Effector memory CD8-positive, alpha-beta T cell (primary cell): ENCODE measurements around the gene COG5.
"Not testable (repeated sequence)": the region's sequence is repeated elsewhere in the genome, so short reads cannot be mapped to it uniquely, and the experiment has no call there.

Source experiments
- ATAC-seq: fragments of 150-1000 bp; cut with Tn5 transposase; replicated peaks from 2 replicates; pipeline ENCODE4 v1.10.0; 2021; ENCODE audit warnings: mild to moderate bottlenecking, moderate library complexity
- DNase-seq, 3 experiments: peaks; one replicate each; pipeline ENCODE4 v3.0.0; 2021
- H3K27ac Mint-ChIP-seq, 2 donors: one replicate each; pipeline ENCODE4 v1.8.0; 2022; ENCODE audit warnings: mild to moderate bottlenecking in 2 of 2, mixed read lengths in 2 of 2, moderate library complexity in 2 of 2
- H3K27me3 Mint-ChIP-seq, 2 donors: one replicate each; pipeline ENCODE4 v1.8.0; 2022; ENCODE audit warnings: mixed read lengths in 2 of 2
- H3K36me3 Mint-ChIP-seq: one replicate; pipeline ENCODE4 v1.8.0; 2022; ENCODE audit warnings: mild to moderate bottlenecking, moderate library complexity, mixed read lengths; ENCODE audit not compliant: insufficient read depth
- H3K4me1 Mint-ChIP-seq, 2 donors: one replicate each; pipeline ENCODE4 v1.8.0; 2022; ENCODE audit warnings: low read depth in 2 of 2, mixed read lengths in 2 of 2
- H3K4me3 Mint-ChIP-seq, 2 donors: one replicate each; pipeline ENCODE4 v1.8.0; 2022; ENCODE audit warnings: mild to moderate bottlenecking in 2 of 2, mixed read lengths in 2 of 2, moderate library complexity in 2 of 2
- H3K9me3 Mint-ChIP-seq, 2 donors: one replicate each; pipeline ENCODE4 v1.8.0; 2022; ENCODE audit warnings: mixed read lengths in 2 of 2

Gene COG5

GRCh38 chr7:107563081-107563774 lies 492 bp downstream of the COG5 start:
- Mint-ChIP-seq H3K4me3 (peak overlapping the region; percentile 85 to 88), H3K27me3 (no peaks in the 10 kb centered on the region), H3K4me1 (peaks cover 40 to 56% of the 10 kb centered on the region in 2 donors), H3K36me3 (peaks cover 7% of the 10 kb centered on the region), H3K9me3 (no peaks in the 10 kb centered on the region), H3K27ac (peak overlapping the region; percentile 93 to 97)
- ATAC-seq = peak; percentile 39
- DNase-seq = no peak

GRCh38 chr7:107560898-107561516 lies 2.7 kb downstream of the COG5 start:
- peaks cover 14% of the 10 kb centered on the region for H3K36me3 Mint-ChIP-seq
- H3K4me1 Mint-ChIP-seq = peaks cover 39 to 60% of the 10 kb centered on the region in 2 donors
- DNase-seq (peak in 1 of 3 experiments; percentile 7), ATAC-seq (peak; percentile 51)
- no peaks in the 10 kb centered on the region for H3K27me3 Mint-ChIP-seq
- H3K9me3 Mint-ChIP-seq = no peaks in the 10 kb centered on the region
- peak overlapping the region; percentile 62 to 97 for H3K27ac Mint-ChIP-seq
- peak overlapping the region; percentile 0 to 88 for H3K4me3 Mint-ChIP-seq

- no peak for ATAC-seq
- H3K36me3 Mint-ChIP-seq = peaks cover 25% of the 10 kb centered on the region
- no peaks in the 10 kb centered on the region for H3K9me3 Mint-ChIP-seq
- H3K4me3 Mint-ChIP-seq = no peak overlapping the region
- DNase-seq = no peak
- H3K27me3 Mint-ChIP-seq = no peaks in the 10 kb centered on the region
- peaks cover 34 to 59% of the 10 kb centered on the region in 2 donors for H3K4me1 Mint-ChIP-seq
- H3K27ac Mint-ChIP-seq = no peak overlapping the region
Observed at GRCh38 chr7:107559864-107560263, 3.9 kb downstream of the COG5 start.

GRCh38 chr7:107555893-107556292 lies 7.8 kb downstream of the COG5 start:
- Mint-ChIP-seq H3K27ac (no peak overlapping the region), H3K4me1 (peaks cover 23 to 45% of the 10 kb centered on the region in 2 donors), H3K27me3 (no peaks in the 10 kb centered on the region), H3K36me3 (peaks cover 42% of the 10 kb centered on the region), H3K4me3 (no peak overlapping the region), H3K9me3 (no peaks in the 10 kb centered on the region)
- no peak for DNase-seq
- no peak for ATAC-seq

- ATAC-seq (no peak), DNase-seq (no peak)
- Mint-ChIP-seq H3K27ac (no peak overlapping the region), H3K27me3 (no peaks in the 10 kb centered on the region), H3K4me1 (peaks cover 15 to 40% of the 10 kb centered on the region in 2 donors), H3K4me3 (no peak overlapping the region), H3K36me3 (peaks cover 42% of the 10 kb centered on the region), H3K9me3 (no peaks in the 10 kb centered on the region)
Observed at GRCh38 chr7:107551936-107552335, 11.8 kb downstream of the COG5 start.

- peaks cover 52% of the 10 kb centered on the region for H3K36me3 Mint-ChIP-seq
- peaks cover 3 to 9% of the 10 kb centered on the region in 2 donors for H3K9me3 Mint-ChIP-seq
- no peak overlapping the region for H3K27ac Mint-ChIP-seq
- DNase-seq = no peak
- no peak for ATAC-seq
- H3K4me3 Mint-ChIP-seq = no peak overlapping the region
- H3K4me1 Mint-ChIP-seq = peaks cover 6 to 21% of the 10 kb centered on the region in 2 donors
- no peaks in the 10 kb centered on the region for H3K27me3 Mint-ChIP-seq
Observed at GRCh38 chr7:107544848-107545591, 18.7 kb downstream of the COG5 start.

GRCh38 chr7:107543338-107543993 lies 20.3 kb downstream of the COG5 start:
- Mint-ChIP-seq H3K9me3 (peaks cover 3 to 9% of the 10 kb centered on the region in 2 donors), H3K27me3 (no peaks in the 10 kb centered on the region), H3K36me3 (peaks cover 54% of the 10 kb centered on the region), H3K27ac (peak overlapping the region in 1 of 2 donors; percentile 35), H3K4me3 (no peak overlapping the region), H3K4me1 (peaks cover 2 to 19% of the 10 kb centered on the region in 2 donors)
- DNase-seq = no peak
- ATAC-seq = no peak

GRCh38 chr7:107538001-107538400 lies 25.7 kb downstream of the COG5 start:
- no peak overlapping the region for H3K4me3 Mint-ChIP-seq
- ATAC-seq (no peak), DNase-seq (no peak)
- peaks cover 24% of the 10 kb centered on the region for H3K36me3 Mint-ChIP-seq
- H3K9me3 Mint-ChIP-seq = peaks cover 0 to under 1% of the 10 kb centered on the region in 2 donors
- no peaks in the 10 kb centered on the region for H3K27me3 Mint-ChIP-seq
- no peak overlapping the region for H3K27ac Mint-ChIP-seq
- H3K4me1 Mint-ChIP-seq = peaks cover 13 to 40% of the 10 kb centered on the region in 2 donors

- peak overlapping the region in 1 of 2 donors; percentile 44 for H3K27ac Mint-ChIP-seq
- not testable (repeated sequence) for H3K27me3 Mint-ChIP-seq, ATAC-seq, DNase-seq, H3K4me3 Mint-ChIP-seq, H3K9me3 Mint-ChIP-seq
- H3K4me1 Mint-ChIP-seq = peaks cover 15 to 40% of the 10 kb centered on the region in 2 donors
- H3K36me3 Mint-ChIP-seq = peaks cover 18% of the 10 kb centered on the region
Observed at GRCh38 chr7:107537228-107537627, 26.5 kb downstream of the COG5 start.

- Mint-ChIP-seq H3K27ac (peak overlapping the region in 1 of 2 donors; percentile 36), H3K36me3 (peaks cover 12% of the 10 kb centered on the region), H3K9me3 (no peaks in the 10 kb centered on the region), H3K4me1 (peaks cover 15 to 38% of the 10 kb centered on the region in 2 donors), H3K4me3 (no peak overlapping the region), H3K27me3 (no peaks in the 10 kb centered on the region)
- DNase-seq (no peak), ATAC-seq (no peak)
Observed at GRCh38 chr7:107534139-107534538, 29.6 kb downstream of the COG5 start.

GRCh38 chr7:107530751-107531150 lies 33.0 kb downstream of the COG5 start:
- no peak overlapping the region for H3K27ac Mint-ChIP-seq
- no peaks in the 10 kb centered on the region for H3K9me3 Mint-ChIP-seq
- ATAC-seq = no peak
- peaks cover 19 to 31% of the 10 kb centered on the region in 2 donors for H3K4me1 Mint-ChIP-seq
- no peak for DNase-seq
- H3K27me3 Mint-ChIP-seq = no peaks in the 10 kb centered on the region
- peaks cover 17% of the 10 kb centered on the region for H3K36me3 Mint-ChIP-seq
- H3K4me3 Mint-ChIP-seq = no peak overlapping the region

- Mint-ChIP-seq H3K27ac (no peak overlapping the region), H3K4me1 (peaks cover 11 to 19% of the 10 kb centered on the region in 2 donors), H3K36me3 (peaks cover 25% of the 10 kb centered on the region), H3K27me3 (no peaks in the 10 kb centered on the region), H3K4me3 (no peak overlapping the region), H3K9me3 (no peaks in the 10 kb centered on the region)
- ATAC-seq (no peak), DNase-seq (no peak)
Observed at GRCh38 chr7:107528461-107528860, 35.3 kb downstream of the COG5 start.

- ATAC-seq = no peak
- peaks cover 6 to 12% of the 10 kb centered on the region in 2 donors for H3K4me1 Mint-ChIP-seq
- H3K36me3 Mint-ChIP-seq = peaks cover 30% of the 10 kb centered on the region
Observed at GRCh38 chr7:107527196-107527595, 36.5 kb downstream of the COG5 start.

More at GRCh38 chr7:107527196-107527595, 36.5 kb downstream of the COG5 start:
- no peaks in the 10 kb centered on the region for H3K9me3 Mint-ChIP-seq
- H3K4me3 Mint-ChIP-seq = no peak overlapping the region
- H3K27ac Mint-ChIP-seq = no peak overlapping the region
- no peaks in the 10 kb centered on the region for H3K27me3 Mint-ChIP-seq
- DNase-seq = no peak
